DMS79 treated with DMSO at 0.1 percent for 48 hours (cell line): ENCODE data around the gene PARD3B.
A peak's percentile ranks its signal among the peaks of the same experiment; 100 is the strongest.

ENCODE experiments used
- DNase-seq: peaks from one replicate; lab custom pipeline; 2025; lab: John Stamatoyannopoulos, UW

Gene PARD3B

DNA sequence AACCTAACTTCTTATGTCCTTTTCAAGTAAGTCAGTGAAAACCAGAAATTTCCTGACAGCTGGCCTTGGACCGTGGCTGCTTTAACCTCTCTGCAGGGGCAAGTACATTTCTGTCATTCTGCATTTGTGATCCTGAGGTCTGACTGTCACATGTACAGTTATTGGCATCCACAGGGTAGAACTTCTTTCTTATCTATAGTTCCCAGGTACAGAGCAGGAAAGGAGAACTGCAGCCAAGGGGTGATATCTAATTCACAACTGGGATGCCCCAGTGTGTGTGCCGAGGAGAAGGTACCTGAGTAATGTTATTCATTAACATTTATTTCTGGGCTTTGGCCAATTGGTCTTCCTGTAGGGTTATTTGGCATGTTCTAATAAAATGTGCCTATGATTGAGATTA, 468.9 kb downstream of the PARD3B start:
- no peak for DNase-seq

DNA sequence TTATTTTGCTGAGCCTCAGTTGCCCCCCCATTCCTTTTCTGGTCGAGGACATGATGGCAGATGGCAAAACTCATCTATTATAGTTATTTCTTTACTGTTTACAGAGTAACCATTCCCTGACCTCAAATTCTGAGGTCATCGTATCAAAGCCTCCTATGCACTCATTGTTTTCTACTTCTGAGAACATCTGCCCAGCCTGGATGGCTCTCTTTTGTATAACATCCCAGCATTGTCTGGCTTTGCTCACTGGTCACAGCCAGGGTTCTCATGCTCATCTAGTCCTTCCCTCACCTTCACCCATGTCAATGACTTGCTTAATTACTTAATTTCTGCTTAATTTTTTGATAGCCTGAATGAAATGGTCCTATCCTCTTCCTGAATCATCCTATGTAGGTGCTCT, 472.1 kb downstream of the PARD3B start:
- DNase-seq = no peak

DNA sequence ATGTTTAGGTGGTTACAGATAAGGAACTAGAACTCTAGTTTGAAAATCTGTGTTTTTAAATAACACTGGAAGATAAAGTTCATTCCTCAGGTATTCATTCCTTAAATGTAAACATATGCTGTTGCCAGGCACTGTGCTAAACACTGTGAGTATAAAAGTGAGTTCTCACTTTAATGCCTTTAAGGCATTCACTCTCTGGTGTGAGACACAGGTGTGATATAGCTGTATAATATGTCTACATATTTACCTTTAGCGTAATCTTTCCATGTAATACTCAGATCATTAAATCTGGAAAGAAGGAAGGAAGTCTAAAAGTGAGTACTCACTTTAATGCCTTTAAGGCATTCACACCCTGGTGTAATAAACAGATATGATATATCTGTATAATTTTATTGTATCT, 472.6 kb downstream of the PARD3B start:
- DNase-seq = no peak

DNA sequence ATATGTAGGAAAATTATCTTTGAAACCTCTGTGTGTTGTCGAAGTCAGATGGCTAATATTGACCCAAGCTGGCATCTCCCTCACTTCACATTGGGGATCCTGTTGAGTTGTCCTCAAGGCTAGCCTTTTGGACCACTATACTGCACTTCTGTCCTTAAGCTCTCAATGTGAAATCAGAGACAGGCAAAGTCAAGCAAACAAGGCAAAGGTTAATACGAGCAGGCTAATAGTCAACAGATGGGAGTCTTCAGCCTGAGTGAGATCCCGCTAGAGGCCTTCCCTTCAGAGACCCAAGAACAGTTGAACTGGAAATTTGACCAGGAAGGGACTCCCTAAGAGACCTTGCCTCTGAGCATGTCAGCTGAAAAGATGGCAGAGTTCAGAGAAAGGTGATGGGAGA, 475.4 kb downstream of the PARD3B start:
- DNase-seq = no peak

DNA sequence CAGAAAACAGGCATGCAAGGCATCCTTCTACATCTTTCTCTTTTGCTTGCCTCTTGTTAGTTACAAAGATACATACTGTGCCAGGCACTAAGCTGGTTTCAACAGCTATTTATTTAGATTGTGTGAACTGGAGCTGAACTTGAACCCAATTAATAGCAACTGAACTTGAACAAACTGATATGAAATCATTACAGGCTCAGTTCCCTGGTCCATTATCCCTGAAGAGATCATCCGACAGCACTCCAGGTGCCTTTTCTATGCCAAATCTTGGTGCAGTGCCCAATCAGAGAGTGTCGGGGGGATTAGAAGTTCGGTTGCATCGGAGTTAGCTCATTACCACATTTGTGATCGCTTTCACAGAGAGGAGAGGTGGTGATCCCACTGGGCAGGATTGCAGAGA, 477.6 kb downstream of the PARD3B start:
- DNase-seq = peak; percentile 90

DNA sequence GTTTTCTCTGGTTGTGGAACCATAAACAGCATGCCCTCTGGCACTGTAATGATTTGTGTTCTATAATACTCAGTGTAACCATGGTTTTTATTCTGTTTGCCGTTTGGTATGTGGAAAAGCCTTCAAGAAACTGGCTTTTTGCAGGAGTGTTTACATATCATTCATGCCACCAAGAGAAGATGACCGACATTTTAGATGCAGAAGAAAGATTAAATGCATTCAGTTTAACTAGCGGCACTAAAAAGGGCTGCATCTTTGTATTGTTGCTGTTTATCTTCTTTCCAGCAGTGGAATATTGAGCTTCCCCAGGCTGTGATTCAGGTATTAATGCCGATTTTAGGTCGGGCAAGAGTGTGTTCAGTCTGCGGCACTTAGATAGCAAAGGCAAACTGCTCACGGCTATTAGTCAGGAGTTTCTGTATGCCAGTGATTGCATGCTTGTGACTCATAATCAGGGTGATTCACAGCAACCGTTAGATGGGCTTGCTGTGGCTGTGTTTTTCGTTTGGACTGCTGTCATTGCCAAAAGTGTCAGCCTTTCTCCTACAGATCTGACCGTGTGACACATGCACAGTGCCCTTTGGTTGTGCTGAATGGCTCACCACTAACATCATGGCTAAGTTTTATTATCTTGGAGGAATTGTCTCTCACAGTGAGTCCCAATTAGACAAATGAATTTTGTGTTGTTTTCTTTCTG, 479.7 kb downstream of the PARD3B start:
- no peak for DNase-seq

DNA sequence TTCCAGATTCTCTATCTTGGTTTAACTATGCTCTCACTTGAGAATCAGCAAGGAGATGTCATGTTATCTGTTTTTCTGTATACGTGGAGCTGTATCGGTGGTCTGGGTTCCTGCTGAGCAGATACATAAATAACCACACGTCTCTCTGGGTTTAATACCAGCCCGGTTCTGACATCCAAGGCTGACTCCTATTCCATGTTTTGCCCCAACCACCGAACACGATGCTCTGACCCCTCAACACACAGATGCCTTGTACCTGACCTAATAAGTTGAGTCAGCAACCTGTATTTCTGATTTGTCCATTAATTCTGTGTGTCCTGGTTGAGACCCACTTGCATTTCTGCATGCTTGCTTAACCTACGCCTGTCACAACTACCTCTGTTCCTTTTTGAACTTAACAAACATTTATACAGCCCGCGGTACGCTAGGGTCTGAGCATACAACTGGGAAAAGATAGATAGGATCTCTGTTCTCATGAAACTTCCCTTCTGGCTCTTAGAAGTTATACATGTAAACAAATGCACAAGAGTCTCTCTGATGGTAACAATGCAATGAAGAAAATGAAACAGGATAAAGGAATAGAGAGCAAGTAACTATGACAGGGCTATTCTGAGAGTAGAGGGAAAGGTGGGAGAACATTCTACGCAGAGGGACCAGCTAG, 480.4 kb downstream of the PARD3B start:
- DNase-seq = no peak

DNA sequence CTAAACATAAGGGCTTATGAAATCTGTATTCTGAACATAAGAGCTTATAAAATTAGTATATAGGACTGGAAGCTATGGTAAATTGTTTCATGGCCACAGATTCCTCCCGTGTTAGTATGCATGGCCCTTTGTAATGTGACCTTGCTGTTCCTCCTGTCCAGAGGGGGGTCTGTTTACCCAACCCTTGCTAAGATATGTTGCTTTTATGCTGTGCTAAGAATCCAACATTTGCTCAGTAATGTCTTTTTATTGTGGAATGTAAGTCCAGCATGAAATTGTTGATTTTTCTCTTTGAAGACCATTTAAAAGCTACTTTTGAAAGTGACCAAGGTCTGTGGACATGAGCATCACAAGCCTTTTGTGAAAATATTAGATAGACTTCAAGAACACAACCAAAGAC, 485.4 kb downstream of the PARD3B start:
- DNase-seq = no peak

DNA sequence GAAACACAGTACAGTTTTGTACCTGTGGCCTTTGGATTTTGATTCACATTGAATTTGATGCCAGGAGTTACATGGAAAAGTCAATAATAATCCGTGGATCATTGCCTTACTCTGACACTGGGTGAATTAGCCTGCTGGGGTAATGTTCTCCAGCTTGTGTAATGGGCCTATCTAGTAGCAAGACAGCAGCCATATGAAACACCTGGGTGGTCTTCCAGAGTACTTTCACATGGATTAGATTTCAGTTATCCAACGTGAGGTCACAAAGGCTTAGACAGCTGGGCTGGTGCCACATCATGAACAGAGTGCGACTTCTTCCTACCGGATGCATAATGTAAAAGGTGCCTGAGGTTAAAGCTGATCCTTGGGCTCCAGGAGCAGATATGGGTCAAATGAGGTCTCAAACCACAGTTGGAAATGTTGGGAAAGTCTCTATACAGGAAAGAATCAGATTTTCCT, 486.8 kb downstream of the PARD3B start:
- no peak for DNase-seq

DNA sequence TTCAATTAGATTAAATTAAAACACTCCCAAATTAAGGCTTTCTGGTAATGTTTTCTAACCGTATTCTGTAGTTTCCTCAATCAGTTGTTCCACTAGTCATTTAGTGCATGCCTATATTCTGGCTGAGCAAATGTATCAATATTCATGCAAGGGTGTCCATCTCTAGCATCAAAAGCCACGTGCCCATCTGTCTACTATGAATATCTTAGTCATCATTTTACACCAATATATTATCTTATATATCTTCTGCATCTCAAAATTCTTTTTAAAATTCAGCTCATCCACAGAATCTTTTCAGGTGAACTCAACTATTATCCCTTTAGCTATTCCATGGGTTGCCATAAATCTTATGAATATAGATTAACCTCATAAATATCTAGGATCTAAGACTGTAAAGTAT, 488.2 kb downstream of the PARD3B start:
- no peak for DNase-seq

DNA sequence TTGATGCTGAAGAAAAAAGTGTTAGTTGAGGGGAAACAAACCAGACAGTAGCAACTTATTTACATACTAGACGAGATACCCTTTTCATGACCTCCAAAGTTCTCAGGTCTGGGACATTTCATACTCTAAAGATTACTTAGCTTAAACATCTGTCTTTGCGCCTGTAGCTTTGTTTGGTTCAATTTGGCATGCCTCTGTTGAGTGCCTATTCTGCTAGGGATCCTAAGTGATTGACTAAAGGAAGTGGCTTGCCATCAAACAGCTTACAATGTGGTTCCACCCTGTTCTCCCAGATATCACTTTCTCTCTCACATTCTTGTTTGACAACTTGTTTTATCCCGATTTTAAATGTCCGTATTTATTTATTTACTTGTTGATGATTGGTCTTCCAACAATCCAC, 488.8 kb downstream of the PARD3B start:
- no peak for DNase-seq

DNA sequence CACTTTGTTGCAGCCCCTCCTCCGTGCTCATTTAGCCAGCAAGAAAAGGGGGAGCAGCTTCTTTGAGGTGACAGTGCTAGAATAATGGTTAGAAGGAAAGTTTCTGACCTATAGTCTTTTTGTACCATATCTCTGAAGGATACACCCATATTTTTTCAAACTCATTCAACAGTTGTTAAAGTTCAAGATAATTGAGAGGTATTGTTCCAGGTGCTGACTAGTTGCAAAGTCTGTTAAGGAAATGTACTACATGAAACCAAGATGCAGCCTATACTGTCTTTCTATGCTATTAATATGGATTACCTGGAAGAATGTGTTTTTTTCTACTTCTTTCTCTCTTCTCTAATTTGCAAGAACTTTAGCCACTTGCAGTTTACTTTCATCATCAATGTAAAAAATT, 495.0 kb downstream of the PARD3B start:
- DNase-seq = no peak

DNA sequence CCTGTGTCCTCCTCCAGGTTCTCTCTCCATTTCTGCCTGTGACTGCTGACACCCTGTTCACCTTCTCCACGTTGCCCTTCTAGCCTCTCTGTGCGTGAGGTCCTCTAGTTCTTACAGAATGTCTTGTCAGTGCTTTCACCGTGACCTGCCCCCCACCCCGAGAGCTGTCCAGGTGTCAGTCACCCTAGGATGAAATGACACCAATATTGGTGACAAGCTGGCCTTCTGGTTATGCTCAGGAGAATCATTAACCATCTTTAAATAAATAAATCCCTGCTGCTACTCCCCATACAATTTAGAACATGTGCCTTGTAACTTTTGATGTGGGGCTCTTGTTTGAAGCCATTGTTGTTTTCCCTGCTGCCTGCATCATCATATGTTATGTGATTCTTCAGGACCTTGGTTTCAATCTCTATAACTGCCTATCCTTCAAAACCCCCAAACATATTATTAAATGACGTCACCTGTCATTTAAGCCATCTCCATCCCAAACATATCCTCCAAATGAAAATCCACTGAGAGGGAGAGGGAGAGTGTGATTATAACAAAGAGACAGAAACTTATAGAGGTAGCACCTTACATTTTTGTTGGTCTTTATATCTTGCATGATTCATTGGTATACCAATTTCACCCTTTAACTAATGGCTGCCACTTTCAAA, 496.3 kb downstream of the PARD3B start:
- DNase-seq = no peak

DNA sequence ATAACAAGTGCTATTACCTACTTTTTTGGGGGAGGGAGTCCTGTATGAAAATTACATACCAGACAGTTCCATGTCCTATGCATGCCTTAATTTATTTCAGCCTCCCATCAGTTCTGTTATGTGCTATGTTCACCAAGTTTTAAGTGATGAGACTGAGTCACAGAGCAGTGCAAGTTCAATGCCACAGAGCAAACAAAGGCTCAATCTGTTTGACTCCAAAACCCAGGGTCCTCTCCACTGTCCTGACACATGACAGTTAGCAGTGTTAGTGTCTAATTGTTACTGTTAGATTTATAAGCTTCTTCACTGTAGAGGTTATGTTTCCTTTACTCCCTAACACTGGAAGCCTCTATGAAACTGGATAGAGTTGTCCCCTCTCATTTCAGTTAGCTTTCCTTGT, 498.0 kb downstream of the PARD3B start:
- DNase-seq = no peak

DNA sequence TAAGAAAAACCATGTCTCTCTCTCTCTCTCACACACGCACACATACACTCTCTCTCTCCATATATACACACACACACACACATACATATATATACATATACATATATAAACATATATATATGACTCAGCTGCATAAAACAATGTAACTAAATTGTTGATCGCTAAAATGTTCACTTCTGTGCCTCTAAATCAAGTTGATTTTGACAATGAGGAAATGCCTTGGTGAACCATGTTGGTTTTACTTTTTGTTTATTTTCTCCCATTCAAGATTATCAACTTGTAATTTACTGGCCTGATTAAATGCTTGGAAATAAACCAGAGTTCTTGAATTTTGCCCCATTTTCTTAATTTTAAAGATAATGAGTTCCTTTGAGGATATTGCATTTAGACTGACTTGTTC, 500.4 kb downstream of the PARD3B start:
- no peak for DNase-seq

DNA sequence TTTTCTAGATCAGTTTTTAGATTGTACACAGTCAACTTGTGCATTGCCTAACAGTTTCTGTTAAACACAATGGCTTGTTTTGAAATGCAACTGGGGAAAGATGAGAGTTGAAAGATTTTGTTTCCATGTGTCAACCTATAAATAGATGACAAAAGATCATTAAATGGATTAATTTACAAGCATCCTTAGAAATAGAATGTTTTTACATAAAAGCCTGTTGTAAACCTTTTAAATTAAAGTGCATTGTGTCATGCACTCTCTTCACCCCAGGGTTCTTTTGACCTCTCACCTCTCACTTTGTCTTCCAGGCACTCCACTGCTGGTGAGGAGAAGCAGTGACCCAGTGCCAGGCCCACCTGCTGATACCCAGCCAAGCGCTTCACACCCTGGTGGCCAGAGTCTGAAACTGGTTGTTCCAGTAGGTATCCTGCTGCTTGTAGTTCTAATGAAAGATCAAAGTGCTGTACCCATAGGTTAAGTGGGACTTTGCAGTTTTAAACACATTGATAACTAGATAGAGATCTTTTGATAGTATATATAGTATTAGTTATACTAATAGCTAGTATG, 502.1 kb downstream of the PARD3B start:
- DNase-seq = peak; percentile 36

DNA sequence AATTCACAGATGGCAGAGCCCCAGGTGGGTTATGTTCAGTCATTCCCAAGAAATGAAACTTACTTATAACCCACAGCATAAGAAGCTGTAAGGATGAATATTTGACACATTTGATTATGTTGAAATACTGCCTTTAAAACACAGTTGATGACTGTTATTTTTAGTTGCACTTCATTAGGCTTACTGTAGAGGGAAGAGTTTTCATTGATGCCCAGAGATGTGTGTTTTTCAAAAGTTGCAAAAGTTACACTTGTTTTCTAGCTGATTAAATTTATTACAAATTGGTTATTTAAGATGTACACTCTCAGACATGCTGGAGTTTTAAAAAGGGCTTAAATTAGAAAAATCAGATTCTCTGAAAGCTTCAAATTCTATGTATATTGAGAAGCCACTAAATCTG, 506.1 kb downstream of the PARD3B start:
- DNase-seq = no peak

DNA sequence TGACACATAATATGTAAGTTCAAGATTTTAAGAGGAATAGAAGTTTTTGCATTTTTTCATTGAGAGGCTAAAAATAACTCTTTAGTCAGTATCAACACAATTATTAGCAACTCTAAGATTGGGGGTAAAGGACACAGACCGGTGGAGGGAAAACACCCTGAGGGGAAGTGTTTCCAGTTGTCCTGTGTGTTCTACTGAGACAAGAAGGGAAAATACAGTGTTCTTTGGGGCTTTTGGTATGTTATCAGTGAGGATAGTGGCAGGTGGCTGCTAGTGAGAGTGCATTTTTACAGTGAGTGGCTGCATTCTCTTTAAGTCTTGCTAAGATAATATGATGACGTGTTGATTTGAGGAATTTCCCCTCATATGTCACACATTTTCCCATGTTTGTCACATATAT, 507.5 kb downstream of the PARD3B start:
- DNase-seq = no peak

DNA sequence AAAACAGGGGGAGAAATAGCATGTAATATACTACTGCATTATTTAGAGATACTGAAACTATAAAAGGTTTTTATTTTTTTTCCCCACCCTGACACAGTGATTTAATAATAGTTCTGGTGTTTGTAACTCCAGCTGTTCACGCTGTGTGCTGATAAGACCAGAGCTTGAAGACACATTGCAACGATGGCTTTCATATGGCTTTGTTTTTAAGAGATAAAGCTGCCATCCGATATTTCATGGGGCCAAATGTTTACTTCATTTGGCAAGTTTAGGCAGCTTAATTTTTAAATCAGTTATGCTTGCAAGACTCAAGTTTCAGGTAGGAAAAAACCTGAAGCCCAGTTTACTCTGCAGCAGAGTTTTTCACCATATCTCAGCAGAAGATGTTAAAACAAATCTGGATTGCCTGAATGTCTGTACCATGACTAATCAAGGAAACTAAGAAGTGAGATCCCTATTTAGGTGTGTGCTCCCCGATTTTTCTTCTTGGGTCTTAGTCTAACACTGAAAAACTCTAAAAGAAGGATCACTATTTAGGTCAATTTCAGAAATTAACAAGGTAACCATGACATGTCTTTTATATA, 508.6 kb downstream of the PARD3B start:
- no peak for DNase-seq

DNA sequence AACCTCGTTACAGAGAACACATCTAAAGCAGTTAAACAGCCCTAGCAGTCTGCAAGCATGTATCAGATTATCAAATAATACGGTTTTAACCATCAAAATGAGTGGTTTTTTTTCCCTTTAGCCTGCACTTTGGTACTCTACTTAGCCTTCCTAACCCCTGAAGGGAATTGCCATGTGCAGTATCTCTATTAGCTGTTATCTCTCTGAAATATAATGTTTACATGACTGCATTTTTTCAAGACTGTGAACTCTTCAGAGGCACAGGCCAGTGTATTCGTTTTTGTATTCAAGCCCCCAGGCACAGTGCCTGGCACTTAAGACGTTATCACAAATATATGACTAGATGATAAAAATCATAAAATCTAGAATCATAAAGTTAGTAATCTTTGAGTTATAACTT, 509.5 kb downstream of the PARD3B start:
- no peak for DNase-seq

DNA sequence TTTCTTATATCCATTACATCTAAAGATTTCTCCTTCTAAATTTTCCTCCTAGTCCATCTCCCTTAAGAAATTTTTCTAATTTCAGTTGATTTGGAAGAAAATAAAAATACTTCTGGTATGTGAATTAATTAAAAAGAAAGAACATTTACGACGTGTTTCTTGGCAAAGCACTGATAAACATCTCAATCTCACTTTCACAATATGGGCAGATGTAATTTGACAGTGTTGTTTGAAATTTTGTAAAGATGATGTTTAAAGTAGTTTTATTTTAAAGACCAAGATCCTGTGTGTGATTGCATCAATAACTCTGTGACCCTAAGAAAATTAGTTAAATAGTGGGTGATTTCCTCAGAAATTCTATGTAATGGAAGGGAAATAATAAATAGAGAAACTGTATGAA, 510.0 kb downstream of the PARD3B start:
- DNase-seq = no peak

DNA sequence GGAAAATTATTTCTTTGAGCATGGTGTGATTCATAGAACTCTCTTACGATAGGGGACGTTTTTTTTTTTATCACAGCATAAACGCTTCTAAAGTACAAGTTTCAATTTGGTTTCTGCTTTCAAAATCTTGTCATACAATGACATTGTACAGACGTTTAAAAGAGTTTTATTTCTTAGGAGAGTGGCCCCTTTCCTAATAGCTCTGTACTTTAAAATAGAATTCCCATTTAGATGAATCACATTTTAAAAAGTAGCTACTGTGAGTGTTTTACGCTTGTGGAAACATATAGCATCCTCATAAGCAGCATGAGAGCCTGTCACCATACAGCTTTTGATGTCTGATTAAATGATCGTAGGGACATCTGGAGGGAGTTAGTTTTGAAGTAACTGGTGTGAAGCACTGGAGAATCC, 510.9 kb downstream of the PARD3B start:
- no peak for DNase-seq

DNA sequence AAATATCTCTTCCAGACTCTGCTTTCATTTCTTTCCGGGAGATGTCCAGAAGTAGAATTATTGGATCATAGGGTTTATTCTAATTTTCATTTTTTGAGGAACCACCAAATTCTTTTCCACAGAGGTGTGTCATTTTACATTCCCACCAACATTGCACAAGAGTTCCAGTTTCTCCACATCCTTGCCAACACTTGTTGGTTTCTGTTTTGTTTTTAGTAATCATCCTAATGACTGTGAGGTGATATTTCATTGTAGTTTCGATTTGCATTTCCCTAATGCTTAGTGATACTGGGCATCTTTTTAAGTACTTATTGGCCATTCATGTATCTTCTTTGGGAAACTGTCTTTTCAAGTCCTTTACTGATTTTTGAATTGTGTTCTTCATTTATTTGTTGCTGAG, 513.1 kb downstream of the PARD3B start:
- no peak for DNase-seq
